Keratinocyte (primary cell): ENCODE results near the gene CD3G. TPM values are rescaled to one million over a fixed set of nuclear protein-coding genes. Genes with fewer than 3 reads are reported as not detected.
"Not testable (repeated sequence)": the region's sequence is repeated elsewhere in the genome, so short reads cannot be mapped to it uniquely, and the experiment has no call there.

Experiments
- DNase-seq: peaks from one replicate; pipeline ENCODE4 v3.0.0-alpha.2; 2011; ENCODE audit warnings: low read depth, missing footprints, low spot score
- FAIRE-seq: peaks from 2 replicates; lab custom pipeline; 2011; peaks lifted over from hg19 to GRCh38; lab: Jason Lieb, UNC
- H2AFZ ChIP-seq: 2 replicates; pipeline ENCODE4 v1.6.0; 2012; ENCODE audit warnings: low read length, control low read depth, inconsistent platforms; ENCODE audit not compliant: control insufficient read depth
- H3K27ac ChIP-seq: 2 replicates; pipeline ENCODE4 v1.5.1; 2011; ENCODE audit warnings: low read length; ENCODE audit not compliant: control insufficient read depth, insufficient read depth
- H3K27me3 ChIP-seq: 3 replicates; pipeline ENCODE4 v1.6.0; 2011; ENCODE audit warnings: low read length; ENCODE audit not compliant: control insufficient read depth, insufficient read depth; ENCODE audit errors: extremely low read depth
- H3K36me3 ChIP-seq, 2 experiments: 2 replicates in 1 of 2; 3 replicates in 1 of 2; pipeline ENCODE4 v1.5.1; 2011; ENCODE audit warnings: low read length in 2 of 2, mild to moderate bottlenecking in 1 of 2; ENCODE audit not compliant: control insufficient read depth in 2 of 2, insufficient read depth in 2 of 2; ENCODE audit errors: extremely low read depth in 1 of 2
- H3K4me1 ChIP-seq: 3 replicates; pipeline ENCODE4 v1.5.1; 2011; ENCODE audit warnings: low read length; ENCODE audit not compliant: control insufficient read depth, insufficient read depth; ENCODE audit errors: extremely low read depth
- H3K4me2 ChIP-seq: 3 replicates; pipeline ENCODE4 v1.6.0; 2011; ENCODE audit warnings: low read depth, low read length; ENCODE audit not compliant: control insufficient read depth, insufficient read depth; ENCODE audit errors: extremely low read depth
- H3K4me3 ChIP-seq, 3 experiments: fragments of 200-600 bp in 1 of 3; sonication (generic) in 1 of 3; 2 replicates in 2 of 3; 3 replicates in 1 of 3; pipeline ENCODE4 v1.5.1; 2011 to 2016; ENCODE audit warnings: low read length in 3 of 3, mild to moderate bottlenecking in 3 of 3, control low read depth in 2 of 3, inconsistent platforms in 1 of 3, low read depth in 1 of 3, mixed read lengths in 1 of 3, mixed run types in 1 of 3, moderate library complexity in 1 of 3; ENCODE audit not compliant: control insufficient read depth in 2 of 3, insufficient read depth in 2 of 3; ENCODE audit errors: extremely low read depth in 1 of 3
- H3K79me2 ChIP-seq: 2 replicates; pipeline ENCODE4 v1.6.0; 2012; ENCODE audit warnings: low read length; ENCODE audit not compliant: control insufficient read depth, insufficient read depth
- H3K9ac ChIP-seq: 3 replicates; pipeline ENCODE4 v1.6.0; 2011; ENCODE audit warnings: low read length; ENCODE audit not compliant: control insufficient read depth, insufficient read depth; ENCODE audit errors: extremely low read depth
- H3K9me1 ChIP-seq: 3 replicates; pipeline ENCODE4 v1.6.0; 2011; ENCODE audit warnings: low read length; ENCODE audit not compliant: control insufficient read depth, insufficient read depth; ENCODE audit errors: extremely low read depth
- H3K9me3 ChIP-seq: 2 replicates; pipeline ENCODE4 v1.5.1; 2012; ENCODE audit warnings: low read depth, low read length; ENCODE audit not compliant: control insufficient read depth
- H4K20me1 ChIP-seq: 3 replicates; pipeline ENCODE4 v1.6.0; 2011; ENCODE audit warnings: low read length; ENCODE audit not compliant: control insufficient read depth, insufficient read depth; ENCODE audit errors: extremely low read depth
- EZH2 ChIP-seq: IDR thresholded peaks from one replicate; pipeline ENCODE4 v1.6.1; 2012; ENCODE audit warnings: inconsistent platforms, mild to moderate bottlenecking, low read length, moderate library complexity
- dilution Hi-C: fragments of 300-500 bp; cut with MboI; formaldehyde crosslinking; loops from one replicate; pipeline ENCODE4 v1.7.0; 2020; ENCODE audit warnings: low sequenced_read_pairs; ENCODE audit not compliant: extremely low pct_ligation_motif_present
- polyA plus RNA-seq, 5 experiments: library from polyadenylated mRNA; depleted of rRNA in 3 of 5; stranded (reverse) in 3 of 5; stranded (forward) in 1 of 5; unstranded in 1 of 5; fragments of >200 nt; gene quantifications; 1 replicate in 1 of 5; 2 replicates in 3 of 5; 3 replicates in 1 of 5; pipeline versions ENCODE4 v1.2.1 to v1.2.3, GENCODE V29; 2011 to 2012; ENCODE audit warnings: missing spikeins in 2 of 5, low read depth in 1 of 5, low replicate concordance in 1 of 5
- TF ChIP-seq, protein P1 (sequence below), 3 experiments: IDR thresholded peaks in 1 of 3; conservative IDR thresholded peaks in 1 of 3; optimal IDR thresholded peaks in 1 of 3; 2 replicates in 2 of 3; 3 replicates in 1 of 3; pipeline versions ENCODE3 to v1.5.1; 2011; ENCODE audit warnings: low read length in 3 of 3, mild to moderate bottlenecking in 3 of 3, moderate library complexity in 2 of 3, control low read depth in 1 of 3, inconsistent platforms in 1 of 3; ENCODE audit not compliant: insufficient read depth in 2 of 3; ENCODE audit errors: extremely low read depth in 1 of 3

CD3G gene
- polyA plus RNA-seq, 1 donor (not counting 4 experiments of a cell fraction or from before 2014, with no cell fraction given): not detected

DNA sequence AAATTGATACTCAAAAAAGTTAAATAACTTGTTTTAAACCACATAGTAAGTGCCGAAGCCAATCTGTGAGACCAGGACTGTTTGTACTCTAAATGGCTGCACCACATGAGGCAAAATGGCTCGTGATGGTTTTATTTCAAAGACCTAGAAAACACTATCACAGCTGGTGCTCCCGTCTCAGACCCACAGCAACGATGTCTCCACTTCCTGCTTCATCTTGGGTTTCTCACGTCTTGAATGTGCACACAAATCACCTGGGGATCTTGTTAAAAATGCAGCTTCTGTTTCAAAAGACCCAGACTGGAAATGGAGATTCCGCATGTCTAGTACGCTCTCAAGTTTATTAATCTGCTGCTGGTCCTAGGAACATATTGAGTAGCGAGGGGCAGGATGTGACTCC, 38.4 kb upstream of the CD3G start:
- FAIRE-seq (no peak), DNase-seq (no peak)
- Histone ChIP-seq H3K9ac (no peak overlapping the region), H3K9me3 (no peaks in the 10 kb centered on the region), H3K27ac (no peak overlapping the region), H3K4me1 (no peaks in the 10 kb centered on the region), H3K36me3 (no peaks in the 10 kb centered on the region), H3K9me1 (no peaks in the 10 kb centered on the region), H4K20me1 (no peaks in the 10 kb centered on the region), H3K27me3 (peaks cover 4% of the 10 kb centered on the region), H3K4me2 (no peak overlapping the region), H3K4me3 (no peak overlapping the region), H2AFZ (no peak overlapping the region), H3K79me2 (no peaks in the 10 kb centered on the region)
- TF ChIP-seq, protein P1, sequence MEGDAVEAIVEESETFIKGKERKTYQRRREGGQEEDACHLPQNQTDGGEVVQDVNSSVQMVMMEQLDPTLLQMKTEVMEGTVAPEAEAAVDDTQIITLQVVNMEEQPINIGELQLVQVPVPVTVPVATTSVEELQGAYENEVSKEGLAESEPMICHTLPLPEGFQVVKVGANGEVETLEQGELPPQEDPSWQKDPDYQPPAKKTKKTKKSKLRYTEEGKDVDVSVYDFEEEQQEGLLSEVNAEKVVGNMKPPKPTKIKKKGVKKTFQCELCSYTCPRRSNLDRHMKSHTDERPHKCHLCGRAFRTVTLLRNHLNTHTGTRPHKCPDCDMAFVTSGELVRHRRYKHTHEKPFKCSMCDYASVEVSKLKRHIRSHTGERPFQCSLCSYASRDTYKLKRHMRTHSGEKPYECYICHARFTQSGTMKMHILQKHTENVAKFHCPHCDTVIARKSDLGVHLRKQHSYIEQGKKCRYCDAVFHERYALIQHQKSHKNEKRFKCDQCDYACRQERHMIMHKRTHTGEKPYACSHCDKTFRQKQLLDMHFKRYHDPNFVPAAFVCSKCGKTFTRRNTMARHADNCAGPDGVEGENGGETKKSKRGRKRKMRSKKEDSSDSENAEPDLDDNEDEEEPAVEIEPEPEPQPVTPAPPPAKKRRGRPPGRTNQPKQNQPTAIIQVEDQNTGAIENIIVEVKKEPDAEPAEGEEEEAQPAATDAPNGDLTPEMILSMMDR (optimal IDR thresholded peaks at IDR 0.05 in 1 of 3, IDR thresholded peaks at IDR 0.05 in 1 of 3, conservative IDR thresholded peaks at IDR 0.05 in 1 of 3; ENCODE audit: extremely low read depth in 1 of 3, insufficient read depth in 2 of 3, low read length in 3 of 3): no peak
- no peak for TF ChIP-seq EZH2
- dilution Hi-C loops: no loop called here

DNA sequence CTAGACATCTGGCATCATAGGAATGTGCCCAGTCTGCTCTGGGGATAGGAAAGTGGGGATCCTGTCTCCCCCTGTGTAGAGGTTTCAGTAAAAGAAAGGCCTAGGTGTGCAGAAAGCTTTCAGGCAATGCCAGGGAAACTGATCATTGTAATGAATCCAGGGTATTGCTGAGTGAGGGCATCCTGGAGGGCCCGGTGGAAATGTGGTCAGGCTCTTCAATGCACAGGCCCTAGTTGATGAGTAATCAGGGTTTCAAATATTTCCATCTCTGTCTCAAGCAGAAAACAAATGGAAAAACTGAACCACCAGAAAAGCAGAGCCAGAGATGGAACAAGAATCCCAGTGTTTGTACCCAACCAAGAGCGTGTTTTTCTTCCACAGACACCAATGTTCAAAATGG, 37.6 kb upstream of the CD3G start:
- TF ChIP-seq, protein P1 (optimal IDR thresholded peaks at IDR 0.05 in 1 of 3, IDR thresholded peaks at IDR 0.05 in 1 of 3, conservative IDR thresholded peaks at IDR 0.05 in 1 of 3; ENCODE audit: extremely low read depth in 1 of 3, insufficient read depth in 2 of 3, low read length in 3 of 3): no peak
- no peak for TF ChIP-seq EZH2
- no peak for FAIRE-seq
- dilution Hi-C loops: no loop called here

DNA sequence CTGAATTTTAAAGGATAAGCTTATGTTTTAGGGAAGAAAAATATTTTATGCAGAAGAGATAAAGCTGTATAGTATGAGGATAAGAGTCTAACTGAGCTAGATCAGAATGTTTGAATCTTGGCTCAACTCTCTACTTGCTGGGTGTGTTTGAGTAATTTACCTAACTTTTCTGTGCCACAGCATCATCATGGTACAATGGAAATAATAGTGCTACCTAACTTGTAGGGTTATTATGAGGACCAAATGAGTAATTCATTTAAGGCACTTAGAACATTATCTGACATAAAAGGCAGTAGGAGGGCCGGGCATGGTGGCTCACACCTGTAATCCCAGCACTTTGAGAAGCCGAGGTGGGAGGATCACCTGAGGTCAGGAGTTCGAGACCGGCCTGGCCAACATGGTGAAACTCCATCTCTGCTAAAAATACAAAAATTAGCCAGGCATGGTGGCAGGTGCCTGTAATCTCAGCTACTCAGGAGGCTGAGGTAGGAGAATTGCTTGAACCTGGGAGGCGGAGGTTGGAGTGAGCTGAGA, 35.1 kb upstream of the CD3G start:
- dilution Hi-C loops, H3K4me1 ChIP-seq, H2AFZ ChIP-seq, H3K27me3 ChIP-seq, H3K36me3 ChIP-seq, H3K79me2 ChIP-seq, FAIRE-seq, H4K20me1 ChIP-seq, H3K4me2 ChIP-seq, H3K4me3 ChIP-seq, H3K9ac ChIP-seq, H3K9me1 ChIP-seq, DNase-seq, H3K9me3 ChIP-seq, H3K27ac ChIP-seq: not testable (repeated sequence)

More for the DNA sequence above, 37.6 kb upstream of the CD3G start:
- no peak for DNase-seq
- no peaks in the 10 kb centered on the region for H3K27me3 ChIP-seq
- no peak overlapping the region for H2AFZ ChIP-seq
- no peaks in the 10 kb centered on the region for H3K4me1 ChIP-seq
- H3K9me3 ChIP-seq: no peaks in the 10 kb centered on the region
- no peak overlapping the region for H3K4me3 ChIP-seq
- H4K20me1 ChIP-seq: no peaks in the 10 kb centered on the region
- no peak overlapping the region for H3K9ac ChIP-seq
- no peaks in the 10 kb centered on the region for H3K79me2 ChIP-seq
- H3K9me1 ChIP-seq: no peaks in the 10 kb centered on the region
- no peak overlapping the region for H3K4me2 ChIP-seq
- no peak overlapping the region for H3K27ac ChIP-seq
- H3K36me3 ChIP-seq: no peaks in the 10 kb centered on the region
